OCI-LY1 (cell line): Measurements from ENCODE around the gene NDC80.

Experiments
- H2AFZ ChIP-seq: fragments of 200-600 bp; sonication (generic), shearing (Covaris generic); 2 replicates; pipeline ENCODE4 v1.6.0; 2014; ENCODE audit warnings: antibody characterized with exemption, mild to moderate bottlenecking, low read length
- H3F3A ChIP-seq: fragments of 200-600 bp; sonication (generic), shearing (Covaris generic); 2 replicates; pipeline ENCODE4 v1.6.0; 2014; ENCODE audit warnings: mild to moderate bottlenecking, antibody characterized with exemption, low read length, moderate library complexity; ENCODE audit not compliant: insufficient read depth
- H3K27ac ChIP-seq: fragments of 200-600 bp; sonication (generic); 2 replicates; pipeline ENCODE4 v1.5.1; 2014; ENCODE audit warnings: low read length, mixed run types, mild to moderate bottlenecking, low read depth; ENCODE audit not compliant: poor library complexity, severe bottlenecking
- H3K27me3 ChIP-seq: fragments of 200-600 bp; sonication (generic); 2 replicates; pipeline ENCODE4 v1.6.0; 2014; ENCODE audit warnings: antibody characterized with exemption, mild to moderate bottlenecking, low read length, moderate library complexity; ENCODE audit not compliant: insufficient read depth
- H3K36me3 ChIP-seq: fragments of 200-600 bp; sonication (generic); 2 replicates; pipeline ENCODE4 v1.6.1; 2014; ENCODE audit warnings: mild to moderate bottlenecking, antibody characterized with exemption, low read length, moderate library complexity, mixed read lengths; ENCODE audit not compliant: insufficient read depth
- H3K4me1 ChIP-seq: fragments of 200-600 bp; sonication (generic); 2 replicates; pipeline ENCODE4 v1.5.1; 2014; ENCODE audit warnings: mild to moderate bottlenecking, low read length, moderate library complexity; ENCODE audit not compliant: insufficient read depth, severe bottlenecking
- H3K4me2 ChIP-seq: fragments of 200-600 bp; sonication (generic), shearing (Covaris generic); 2 replicates; pipeline ENCODE4 v1.6.1; 2014; ENCODE audit warnings: low read length
- H3K4me3 ChIP-seq: fragments of 200-600 bp; sonication (generic); 2 replicates; pipeline ENCODE4 v1.5.1; 2014; ENCODE audit warnings: low read length, low read depth, mild to moderate bottlenecking, mixed read lengths; ENCODE audit not compliant: poor library complexity, severe bottlenecking
- H3K79me2 ChIP-seq: fragments of 200-600 bp; shearing (Covaris generic); 2 replicates; pipeline ENCODE4 v1.6.1; 2016; ENCODE audit warnings: mixed run types, low read length, mixed read lengths; ENCODE audit not compliant: insufficient read depth
- H3K9ac ChIP-seq: fragments of 200-600 bp; sonication (generic), shearing (Covaris generic); 2 replicates; pipeline ENCODE4 v1.6.1; 2014; ENCODE audit warnings: mild to moderate bottlenecking, low read length, mixed read lengths
- H3K9me2 ChIP-seq: fragments of 200-600 bp; sonication (generic), shearing (Covaris generic); 2 replicates; pipeline ENCODE4 v1.6.1; 2014; ENCODE audit warnings: low read depth, mild to moderate bottlenecking, low read length, mixed read lengths
- H3K9me3 ChIP-seq: fragments of 200-600 bp; shearing (Covaris generic); 2 replicates; pipeline ENCODE4 v1.6.1; 2014; ENCODE audit warnings: low read length, mixed read lengths
- H4K20me1 ChIP-seq: fragments of 200-600 bp; sonication (generic), shearing (Covaris generic); 2 replicates; pipeline ENCODE4 v1.6.0; 2016; ENCODE audit warnings: mild to moderate bottlenecking, low read length; ENCODE audit not compliant: insufficient read depth
- EZH2 ChIP-seq: fragments of 200-600 bp; sonication (generic), shearing (Covaris generic); IDR thresholded peaks from 2 replicates; pipeline ENCODE4 v1.8.0; 2017; ENCODE audit warnings: borderline replicate concordance, mixed run types, mild to moderate bottlenecking, antibody characterized with exemption, low read length, moderate library complexity, mixed read lengths
- TF ChIP-seq, protein P1 (sequence below): fragments of 200-600 bp; sonication (generic), shearing (Covaris generic); IDR thresholded peaks from 2 replicates; pipeline ENCODE4 v1.5.1; 2017; ENCODE audit warnings: mild to moderate bottlenecking, antibody characterized with exemption, low read length, moderate library complexity, mixed read lengths

Gene NDC80

DNA sequence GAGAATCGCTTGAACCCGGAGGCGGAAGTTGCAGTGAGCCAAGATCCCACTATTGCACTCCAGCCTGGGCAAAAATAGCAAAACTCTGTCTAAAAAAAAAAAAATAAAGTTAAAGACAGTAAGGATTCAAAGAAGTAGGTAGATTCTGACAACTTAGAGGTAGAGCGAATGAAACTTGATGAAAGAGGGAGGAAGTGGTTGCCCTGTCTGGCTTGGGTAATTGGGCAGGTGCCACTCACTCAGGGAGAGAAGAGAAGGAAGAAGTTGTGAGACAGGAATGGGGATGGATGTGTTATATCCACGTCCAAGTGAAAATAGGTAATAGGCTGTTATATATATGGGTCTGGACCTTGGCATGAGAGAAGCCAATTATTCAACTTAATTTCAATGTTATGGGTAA, 26.3 kb downstream of the NDC80 start:
- Histone ChIP-seq H3K9ac (no peak overlapping the region), H3K4me3 (no peak overlapping the region), H4K20me1 (no peaks in the 10 kb centered on the region), H3K9me2 (no peaks in the 10 kb centered on the region), H3K27me3 (no peaks in the 10 kb centered on the region), H3K36me3 (peaks cover 66% of the 10 kb centered on the region), H3K9me3 (no peaks in the 10 kb centered on the region), H3F3A (no peaks in the 10 kb centered on the region), H3K4me2 (no peak overlapping the region), H3K27ac (no peak overlapping the region), H2AFZ (no peak overlapping the region), H3K4me1 (no peaks in the 10 kb centered on the region), H3K79me2 (no peaks in the 10 kb centered on the region)
- no peak for TF ChIP-seq EZH2
- TF ChIP-seq, protein P1, sequence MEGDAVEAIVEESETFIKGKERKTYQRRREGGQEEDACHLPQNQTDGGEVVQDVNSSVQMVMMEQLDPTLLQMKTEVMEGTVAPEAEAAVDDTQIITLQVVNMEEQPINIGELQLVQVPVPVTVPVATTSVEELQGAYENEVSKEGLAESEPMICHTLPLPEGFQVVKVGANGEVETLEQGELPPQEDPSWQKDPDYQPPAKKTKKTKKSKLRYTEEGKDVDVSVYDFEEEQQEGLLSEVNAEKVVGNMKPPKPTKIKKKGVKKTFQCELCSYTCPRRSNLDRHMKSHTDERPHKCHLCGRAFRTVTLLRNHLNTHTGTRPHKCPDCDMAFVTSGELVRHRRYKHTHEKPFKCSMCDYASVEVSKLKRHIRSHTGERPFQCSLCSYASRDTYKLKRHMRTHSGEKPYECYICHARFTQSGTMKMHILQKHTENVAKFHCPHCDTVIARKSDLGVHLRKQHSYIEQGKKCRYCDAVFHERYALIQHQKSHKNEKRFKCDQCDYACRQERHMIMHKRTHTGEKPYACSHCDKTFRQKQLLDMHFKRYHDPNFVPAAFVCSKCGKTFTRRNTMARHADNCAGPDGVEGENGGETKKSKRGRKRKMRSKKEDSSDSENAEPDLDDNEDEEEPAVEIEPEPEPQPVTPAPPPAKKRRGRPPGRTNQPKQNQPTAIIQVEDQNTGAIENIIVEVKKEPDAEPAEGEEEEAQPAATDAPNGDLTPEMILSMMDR = no peak

- no peak overlapping the region for H2AFZ ChIP-seq
- H3K36me3 ChIP-seq = peaks cover 63% of the 10 kb centered on the region
- no peak overlapping the region for H3K27ac ChIP-seq
- no peak overlapping the region for H3K9ac ChIP-seq
- TF ChIP-seq, protein P1 = no peak
- TF ChIP-seq EZH2 = no peak
- H4K20me1 ChIP-seq = no peaks in the 10 kb centered on the region
- no peak overlapping the region for H3K4me3 ChIP-seq
- H3K4me2 ChIP-seq = no peak overlapping the region
- H3K9me3 ChIP-seq = no peaks in the 10 kb centered on the region
- H3F3A ChIP-seq = no peaks in the 10 kb centered on the region
- H3K4me1 ChIP-seq = peaks cover 8% of the 10 kb centered on the region
- no peaks in the 10 kb centered on the region for H3K79me2 ChIP-seq
- H3K9me2 ChIP-seq = no peaks in the 10 kb centered on the region
- H3K27me3 ChIP-seq = no peaks in the 10 kb centered on the region
These were observed 31.5 kb downstream of the NDC80 start for GRCh38 chr18:2602844-2603243.

DNA sequence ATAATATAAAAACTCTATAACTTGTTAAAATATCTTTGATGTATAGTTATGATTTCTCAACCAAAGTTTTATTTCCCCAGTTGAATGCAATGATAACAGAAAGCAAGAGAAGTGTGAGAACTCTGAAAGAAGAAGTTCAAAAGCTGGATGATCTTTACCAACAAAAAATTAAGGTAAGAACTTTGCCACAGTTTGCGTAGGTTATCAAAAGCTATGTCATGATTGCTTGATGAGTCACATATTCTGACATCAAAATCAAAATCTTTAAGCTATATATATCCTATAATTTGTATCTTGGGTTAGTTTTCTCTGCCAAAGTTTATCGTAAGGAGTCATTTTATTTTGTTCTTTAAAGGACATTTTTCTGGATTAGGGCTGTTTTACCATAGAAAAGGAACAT, 35.0 kb downstream of the NDC80 start:
- Histone ChIP-seq H3K4me3 (no peak overlapping the region), H3K4me2 (no peak overlapping the region), H3K9me3 (no peaks in the 10 kb centered on the region), H4K20me1 (no peaks in the 10 kb centered on the region), H3K9me2 (no peaks in the 10 kb centered on the region), H3K9ac (no peak overlapping the region), H3K27me3 (no peaks in the 10 kb centered on the region), H3K27ac (no peak overlapping the region), H3F3A (no peaks in the 10 kb centered on the region), H3K4me1 (peaks cover 8% of the 10 kb centered on the region), H3K79me2 (no peaks in the 10 kb centered on the region), H2AFZ (no peak overlapping the region), H3K36me3 (peaks cover 66% of the 10 kb centered on the region)
- no peak for TF ChIP-seq EZH2
- TF ChIP-seq, protein P1 = no peak
